Kidney epithelial cell (primary cell): ENCODE measurements around the gene LSM5. TPM values are rescaled to one million over a fixed set of nuclear protein-coding genes. Genes with fewer than 3 reads are reported as not detected.

ENCODE experiments used
- DNase-seq: peaks from one replicate; pipeline ENCODE4 v3.0.0-alpha.2; 2010; ENCODE audit warnings: low read depth
- H3K27me3 ChIP-seq: 2 replicates; pipeline ENCODE4 v1.6.0; 2011; ENCODE audit warnings: low read length; ENCODE audit not compliant: control insufficient read depth, insufficient read depth
- H3K36me3 ChIP-seq: 2 replicates; pipeline ENCODE4 v1.5.1; 2011; ENCODE audit warnings: low read length; ENCODE audit not compliant: control insufficient read depth, insufficient read depth
- H3K4me3 ChIP-seq: 2 replicates; pipeline ENCODE4 v1.5.1; 2011; ENCODE audit warnings: low read depth, mild to moderate bottlenecking, control low read depth, low read length
- CTCF ChIP-seq: IDR thresholded peaks from 2 replicates; pipeline ENCODE4 v1.5.1; 2011; ENCODE audit warnings: mild to moderate bottlenecking, moderate library complexity, low read length, control low read depth, inconsistent platforms; ENCODE audit not compliant: insufficient read depth, poor library complexity, severe bottlenecking
- total RNA-seq: library from RNA; depleted of rRNA; stranded (reverse); fragments of >200 nt; gene quantifications from 2 replicates; pipeline ENCODE4 v1.2.3, GENCODE V29; 2015

Gene LSM5
- total RNA-seq, 1 donor from 2014 or later: 10.0 TPM

GRCh38 chr7:32489788-32490126 is 423 bp downstream of the LSM5 start:
- Histone ChIP-seq H3K27me3 (no peaks in the 10 kb centered on the region), H3K4me3 (peak overlapping the region; percentile 78), H3K36me3 (no peaks in the 10 kb centered on the region)
- TF ChIP-seq CTCF: no peak
- no peak for DNase-seq

- Histone ChIP-seq H3K36me3 (no peaks in the 10 kb centered on the region), H3K27me3 (no peaks in the 10 kb centered on the region), H3K4me3 (no peak overlapping the region)
- no peak for DNase-seq
- TF ChIP-seq CTCF: no peak
Measured at GRCh38 chr7:32481921-32482320, 8.3 kb downstream of the LSM5 start.

GRCh38 chr7:32481176-32481575 is 9.0 kb downstream of the LSM5 start:
- Histone ChIP-seq H3K27me3 (no peaks in the 10 kb centered on the region), H3K36me3 (no peaks in the 10 kb centered on the region), H3K4me3 (no peak overlapping the region)
- no peak for TF ChIP-seq CTCF
- DNase-seq: no peak

GRCh38 chr7:32479574-32480200 is 10.5 kb downstream of the LSM5 start:
- TF ChIP-seq CTCF: peak; percentile 95
- H3K4me3 ChIP-seq: no peak overlapping the region
- H3K27me3 ChIP-seq: no peaks in the 10 kb centered on the region
- DNase-seq: no peak
- no peaks in the 10 kb centered on the region for H3K36me3 ChIP-seq

- no peak for DNase-seq
- TF ChIP-seq CTCF: no peak
- H3K4me3 ChIP-seq: no peak overlapping the region
- H3K36me3 ChIP-seq: no peaks in the 10 kb centered on the region
- no peaks in the 10 kb centered on the region for H3K27me3 ChIP-seq
Measured at GRCh38 chr7:32477649-32477980, 12.6 kb downstream of the LSM5 start.
